Vagina (tissue), 2 donors: Measurements from ENCODE around the gene MED31.

Experiments
- POLR2A ChIP-seq, 2 donors: fragments of 450-650 bp; IDR thresholded peaks; one replicate each; pipeline ENCODE4 v1.6.1; 2017; ENCODE audit warnings: antibody characterized with exemption in 2 of 2, mild to moderate bottlenecking in 2 of 2, moderate library complexity in 2 of 2
- TF ChIP-seq, protein P1 (sequence below), 3 experiments: fragments of 450-650 bp in 2 of 3; fragments of 200-600 bp in 1 of 3; sonication (generic) in 1 of 3; IDR thresholded peaks; one replicate each; pipeline ENCODE4 v1.5.1; 2017 to 2019; ENCODE audit warnings: antibody characterized with exemption in 3 of 3, mild to moderate bottlenecking in 2 of 3, moderate library complexity in 2 of 3

DNA sequence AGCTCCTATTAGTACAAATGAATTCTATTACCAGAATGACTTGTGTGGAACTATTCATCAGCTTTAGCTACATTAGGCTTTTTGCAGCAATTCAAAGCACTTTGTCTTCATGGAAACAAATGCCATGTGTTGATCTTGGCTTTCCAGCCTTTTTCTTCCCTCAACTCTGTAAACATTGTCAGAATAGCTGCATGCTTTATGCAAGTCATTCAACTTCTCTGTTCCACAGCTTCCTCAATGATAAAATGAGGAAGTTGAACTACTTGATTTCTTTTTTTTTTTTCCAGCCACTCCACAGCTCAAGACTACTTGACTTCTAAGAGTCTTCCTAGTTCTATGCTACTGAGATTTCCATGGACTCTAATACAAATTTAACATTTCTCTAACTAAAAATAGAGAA lies 52.0 kb downstream of the MED31 start:
- TF ChIP-seq, protein P1, sequence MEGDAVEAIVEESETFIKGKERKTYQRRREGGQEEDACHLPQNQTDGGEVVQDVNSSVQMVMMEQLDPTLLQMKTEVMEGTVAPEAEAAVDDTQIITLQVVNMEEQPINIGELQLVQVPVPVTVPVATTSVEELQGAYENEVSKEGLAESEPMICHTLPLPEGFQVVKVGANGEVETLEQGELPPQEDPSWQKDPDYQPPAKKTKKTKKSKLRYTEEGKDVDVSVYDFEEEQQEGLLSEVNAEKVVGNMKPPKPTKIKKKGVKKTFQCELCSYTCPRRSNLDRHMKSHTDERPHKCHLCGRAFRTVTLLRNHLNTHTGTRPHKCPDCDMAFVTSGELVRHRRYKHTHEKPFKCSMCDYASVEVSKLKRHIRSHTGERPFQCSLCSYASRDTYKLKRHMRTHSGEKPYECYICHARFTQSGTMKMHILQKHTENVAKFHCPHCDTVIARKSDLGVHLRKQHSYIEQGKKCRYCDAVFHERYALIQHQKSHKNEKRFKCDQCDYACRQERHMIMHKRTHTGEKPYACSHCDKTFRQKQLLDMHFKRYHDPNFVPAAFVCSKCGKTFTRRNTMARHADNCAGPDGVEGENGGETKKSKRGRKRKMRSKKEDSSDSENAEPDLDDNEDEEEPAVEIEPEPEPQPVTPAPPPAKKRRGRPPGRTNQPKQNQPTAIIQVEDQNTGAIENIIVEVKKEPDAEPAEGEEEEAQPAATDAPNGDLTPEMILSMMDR (IDR thresholded peaks at IDR 0.05): no peak
- no peak for TF ChIP-seq POLR2A (IDR thresholded peaks at IDR 0.05)
